Upper lobe of left lung (tissue), 6 donors: Measurements from ENCODE around the gene ADAMTS2. TPM values are rescaled to one million over a fixed set of nuclear protein-coding genes. Genes with fewer than 3 reads are reported as not detected.

Experiments used
- ATAC-seq, 2 donors: fragments of 200-7000 bp; cut with Tn5 transposase; one replicate each; pipeline ENCODE4 v1.9.1; 2022; ENCODE audit warnings: mild to moderate bottlenecking in 2 of 2, moderate library complexity in 2 of 2; ENCODE audit not compliant: low FRiP score in 2 of 2
- DNase-seq, 2 donors: peaks; one replicate each; pipeline ENCODE4 v3.0.0-alpha.2; 2019 to 2020
- H3K27ac ChIP-seq, 4 donors: fragments of 200-600 bp; sonication (generic); one replicate each; pipeline ENCODE4 v1.5.1; 2016 to 2019
- H3K27me3 ChIP-seq, 4 donors: fragments of 200-600 bp; sonication (generic); one replicate each; pipeline ENCODE4 v1.5.1; 2017 to 2019
- H3K36me3 ChIP-seq, 4 donors: fragments of 200-600 bp; sonication (generic); one replicate each; pipeline ENCODE4 v1.5.1; 2016 to 2019
- H3K4me1 ChIP-seq, 4 donors: fragments of 200-600 bp; sonication (generic); one replicate each; pipeline ENCODE4 v1.5.1; 2018 to 2019
- H3K4me3 ChIP-seq, 4 donors: fragments of 200-600 bp; sonication (generic); one replicate each; pipeline ENCODE4 v1.5.1; 2017 to 2019; ENCODE audit warnings: mild to moderate bottlenecking in 2 of 4, moderate library complexity in 1 of 4
- H3K9me3 ChIP-seq, 4 donors: fragments of 200-600 bp; sonication (generic); one replicate each; pipeline ENCODE4 v1.5.1; 2018 to 2019
- EP300 ChIP-seq, 4 donors: sonication (generic); formaldehyde crosslinking; IDR thresholded peaks; one replicate each; pipeline ENCODE4 v1.5.1; 2017; ENCODE audit warnings: antibody characterized with exemption in 4 of 4, control low read depth in 2 of 4
- POLR2A ChIP-seq, 4 donors: fragments of 450-650 bp; IDR thresholded peaks; one replicate each; pipeline ENCODE4 v1.5.1; 2016 to 2017; ENCODE audit warnings: antibody characterized with exemption in 4 of 4, mild to moderate bottlenecking in 2 of 4
- POLR2AphosphoS5 ChIP-seq, 2 donors: sonication (generic); formaldehyde crosslinking; IDR thresholded peaks; one replicate each; pipeline ENCODE4 v1.5.1; 2017; ENCODE audit warnings: antibody characterized with exemption in 2 of 2
- whole genome bisulfite sequencing, 2 donors: methylation state at CpG; one replicate each; pipeline ENCODE4 v1.1.5; 2017 to 2018; 5-methylcytosine and 5-hydroxymethylcytosine counted together
- total RNA-seq, 6 donors: library from RNA; depleted of rRNA in 4 of 6; stranded (reverse); fragments of >200 nt in 4 of 6; gene quantifications; one replicate each; pipeline versions ENCODE4 v1.1.0 to v1.2.1, GENCODE V29; 2016 to 2021
- TF ChIP-seq, protein P1 (sequence below), 6 experiments: fragments of 450-650 bp in 4 of 6; fragments of 200-600 bp in 2 of 6; sonication (generic) in 2 of 6; IDR thresholded peaks; one replicate each; pipeline ENCODE4 v1.5.1; 2016 to 2019; ENCODE audit warnings: antibody characterized with exemption in 6 of 6
- donor health status: DM: no; HTN: no; CAD: no; lungs with moderate emphysema.
- donor health status: DM: no; HTN: yes; CAD: no; lungs with severe emphysema.

Gene ADAMTS2
- total RNA-seq, 6 donors from 2014 or later: 10.0 to 114 (median 25.7) TPM

DNA sequence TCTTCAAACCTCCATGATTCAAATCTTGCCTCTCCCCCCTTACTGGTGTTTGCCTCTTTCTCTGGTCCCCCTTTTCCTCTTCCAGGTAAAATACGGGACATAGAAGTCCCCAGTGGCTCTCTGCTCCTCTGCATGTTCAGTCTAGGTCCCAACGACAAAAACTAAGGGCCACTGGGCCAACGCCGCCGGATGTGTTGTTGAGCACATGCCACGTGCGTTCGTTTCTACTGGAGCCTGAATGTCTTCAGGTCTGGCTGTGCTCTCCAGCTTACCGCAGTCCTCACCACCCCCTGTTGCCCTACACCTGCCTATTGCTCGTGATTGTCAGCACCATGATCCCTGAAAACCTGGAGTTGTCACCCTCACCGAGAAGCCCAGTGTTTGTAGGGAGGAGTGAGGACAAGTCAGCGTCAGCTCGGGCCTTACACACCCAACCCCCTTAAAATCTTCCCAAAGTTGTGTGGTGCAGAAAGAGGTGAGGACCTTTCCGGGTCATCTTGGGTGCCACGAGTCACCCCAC is 2.8 kb upstream of the ADAMTS2 start:
- peaks cover 0 to 22% (median 5%) of the 10 kb centered on the region in 4 donors for H3K27me3 ChIP-seq
- H3K27ac ChIP-seq: no peak overlapping the region
- 75 to 80% methylated on average over 15 of the region's 15 CpGs for WGBS, 2 donors
- TF ChIP-seq EP300 (IDR thresholded peaks at IDR 0.05) (no peak), POLR2AphosphoS5 (IDR thresholded peaks at IDR 0.05) (no peak), POLR2A (IDR thresholded peaks at IDR 0.05) (no peak)
- TF ChIP-seq, protein P1, sequence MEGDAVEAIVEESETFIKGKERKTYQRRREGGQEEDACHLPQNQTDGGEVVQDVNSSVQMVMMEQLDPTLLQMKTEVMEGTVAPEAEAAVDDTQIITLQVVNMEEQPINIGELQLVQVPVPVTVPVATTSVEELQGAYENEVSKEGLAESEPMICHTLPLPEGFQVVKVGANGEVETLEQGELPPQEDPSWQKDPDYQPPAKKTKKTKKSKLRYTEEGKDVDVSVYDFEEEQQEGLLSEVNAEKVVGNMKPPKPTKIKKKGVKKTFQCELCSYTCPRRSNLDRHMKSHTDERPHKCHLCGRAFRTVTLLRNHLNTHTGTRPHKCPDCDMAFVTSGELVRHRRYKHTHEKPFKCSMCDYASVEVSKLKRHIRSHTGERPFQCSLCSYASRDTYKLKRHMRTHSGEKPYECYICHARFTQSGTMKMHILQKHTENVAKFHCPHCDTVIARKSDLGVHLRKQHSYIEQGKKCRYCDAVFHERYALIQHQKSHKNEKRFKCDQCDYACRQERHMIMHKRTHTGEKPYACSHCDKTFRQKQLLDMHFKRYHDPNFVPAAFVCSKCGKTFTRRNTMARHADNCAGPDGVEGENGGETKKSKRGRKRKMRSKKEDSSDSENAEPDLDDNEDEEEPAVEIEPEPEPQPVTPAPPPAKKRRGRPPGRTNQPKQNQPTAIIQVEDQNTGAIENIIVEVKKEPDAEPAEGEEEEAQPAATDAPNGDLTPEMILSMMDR (IDR thresholded peaks at IDR 0.05): no peak
- peaks cover 12 to 30% (median 15%) of the 10 kb centered on the region in 4 donors for H3K4me1 ChIP-seq
- no peaks in the 10 kb centered on the region for H3K9me3 ChIP-seq
- no peaks in the 10 kb centered on the region for H3K36me3 ChIP-seq
- ATAC-seq: no peak
- H3K4me3 ChIP-seq: no peak overlapping the region
- DNase-seq: no peak

DNA sequence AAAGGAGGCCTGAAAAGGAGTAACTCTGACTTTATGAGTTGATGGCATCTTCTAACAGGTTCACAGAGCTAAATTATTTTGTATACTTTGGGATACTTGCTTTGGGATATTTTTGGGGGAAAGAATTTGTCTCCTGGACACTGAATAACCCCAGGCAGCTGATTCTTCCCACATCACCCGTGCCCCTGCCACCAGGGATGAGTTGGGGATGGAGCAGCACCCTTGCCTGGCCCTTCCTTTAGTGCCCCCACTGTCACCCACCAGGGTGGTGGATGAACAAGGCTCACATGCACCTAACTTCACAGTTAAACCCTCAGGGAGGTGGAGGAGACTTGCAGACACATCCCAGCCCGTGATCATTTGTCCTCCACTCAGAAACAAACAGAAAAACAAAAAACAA is 2.3 kb upstream of the ADAMTS2 start:
- H3K27me3 ChIP-seq: peaks cover 0 to 22% (median 5%) of the 10 kb centered on the region in 4 donors
- no peak for ATAC-seq
- H3K36me3 ChIP-seq: no peaks in the 10 kb centered on the region

DNA sequence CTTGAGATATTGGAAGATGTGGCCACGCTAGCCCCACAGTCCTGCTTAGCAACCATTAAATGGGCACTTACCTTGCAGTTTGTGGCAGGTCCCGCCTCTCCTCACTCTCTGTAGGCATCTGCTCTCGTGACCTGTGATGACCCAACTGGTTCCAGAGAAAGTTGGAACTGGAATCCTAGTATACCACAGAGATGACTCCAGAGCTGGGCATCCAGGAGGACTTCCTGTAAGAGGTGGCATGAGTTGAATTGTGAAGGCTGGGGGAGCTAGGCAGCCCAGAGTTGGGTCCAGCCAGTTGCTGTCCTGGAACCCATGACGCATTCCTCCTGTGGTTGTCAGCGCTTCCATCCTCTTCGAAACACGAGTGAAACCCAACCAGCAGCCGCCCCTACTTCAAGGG is 1.6 kb upstream of the ADAMTS2 start:
- Histone ChIP-seq H3K4me1 (peaks cover 12 to 30% (median 16%) of the 10 kb centered on the region in 4 donors), H3K27ac (no peak overlapping the region), H3K9me3 (no peaks in the 10 kb centered on the region), H3K4me3 (no peak overlapping the region), H3K27me3 (peaks cover 0 to 22% (median 5%) of the 10 kb centered on the region in 4 donors), H3K36me3 (no peaks in the 10 kb centered on the region)
- 79 to 91% methylated on average over 8 of the region's 8 CpGs for WGBS, 2 donors
- TF ChIP-seq POLR2AphosphoS5 (IDR thresholded peaks at IDR 0.05) (no peak), POLR2A (IDR thresholded peaks at IDR 0.05) (no peak), EP300 (IDR thresholded peaks at IDR 0.05) (no peak)
- TF ChIP-seq, protein P1 (IDR thresholded peaks at IDR 0.05): no peak
- ATAC-seq (no peak), DNase-seq (no peak)

More for the DNA sequence above, 2.3 kb upstream of the ADAMTS2 start:
- no peak for DNase-seq
- WGBS, 2 donors: 46 to 58% methylated on average over 2 of the region's 2 CpGs
- no peak overlapping the region for H3K4me3 ChIP-seq
- H3K9me3 ChIP-seq: no peaks in the 10 kb centered on the region
- H3K27ac ChIP-seq: no peak overlapping the region
- no peak for TF ChIP-seq POLR2A (IDR thresholded peaks at IDR 0.05)
- no peak for TF ChIP-seq POLR2AphosphoS5 (IDR thresholded peaks at IDR 0.05)
- TF ChIP-seq EP300 (IDR thresholded peaks at IDR 0.05): no peak
- TF ChIP-seq, protein P1 (IDR thresholded peaks at IDR 0.05): no peak
- H3K4me1 ChIP-seq: peaks cover 12 to 30% (median 16%) of the 10 kb centered on the region in 4 donors

DNA sequence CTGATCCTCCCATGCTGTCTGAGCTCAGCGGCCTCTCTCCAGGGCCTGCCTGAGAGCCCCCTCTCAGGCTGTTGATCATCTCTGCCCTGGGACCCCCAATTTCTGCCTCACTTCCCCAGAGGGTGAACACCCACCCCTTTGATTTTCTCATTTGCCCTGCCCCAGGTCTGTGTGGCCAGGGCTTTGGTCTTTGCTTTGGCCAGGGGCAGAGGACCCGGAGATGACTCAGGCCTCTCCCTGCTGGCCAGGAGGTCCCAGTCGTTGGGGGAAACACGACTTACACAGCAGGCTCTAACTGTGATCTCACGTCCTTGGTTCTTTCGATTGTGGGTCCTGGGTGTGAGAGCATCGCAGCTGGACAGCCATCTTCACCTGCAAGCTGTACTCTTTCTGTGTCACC is 1.1 kb upstream of the ADAMTS2 start:
- ATAC-seq: no peak

More for the DNA sequence above, 1.1 kb upstream of the ADAMTS2 start:
- H3K9me3 ChIP-seq: no peaks in the 10 kb centered on the region
- peaks cover 0 to 22% (median 5%) of the 10 kb centered on the region in 4 donors for H3K27me3 ChIP-seq
- peaks cover 12 to 30% (median 16%) of the 10 kb centered on the region in 4 donors for H3K4me1 ChIP-seq
- WGBS, 2 donors: 62 to 74% methylated on average over 6 to 7 of the region's 7 CpGs
- no peak for DNase-seq
- H3K4me3 ChIP-seq: no peak overlapping the region
- TF ChIP-seq POLR2A (IDR thresholded peaks at IDR 0.05) (no peak), EP300 (IDR thresholded peaks at IDR 0.05) (no peak), POLR2AphosphoS5 (IDR thresholded peaks at IDR 0.05) (no peak)
- TF ChIP-seq, protein P1 (IDR thresholded peaks at IDR 0.05): no peak
- H3K27ac ChIP-seq: peak overlapping the region in 2 of 4 donors; percentile 12 to 82
- H3K36me3 ChIP-seq: no peaks in the 10 kb centered on the region
